NCI-H526 treated with DMSO at 0.1 percent for 48 hours (cell line): ENCODE measurements around the gene ANKRD63.

Experiments used
- DNase-seq: peaks from one replicate; lab custom pipeline; 2025; lab: John Stamatoyannopoulos, UW

Gene ANKRD63

DNA sequence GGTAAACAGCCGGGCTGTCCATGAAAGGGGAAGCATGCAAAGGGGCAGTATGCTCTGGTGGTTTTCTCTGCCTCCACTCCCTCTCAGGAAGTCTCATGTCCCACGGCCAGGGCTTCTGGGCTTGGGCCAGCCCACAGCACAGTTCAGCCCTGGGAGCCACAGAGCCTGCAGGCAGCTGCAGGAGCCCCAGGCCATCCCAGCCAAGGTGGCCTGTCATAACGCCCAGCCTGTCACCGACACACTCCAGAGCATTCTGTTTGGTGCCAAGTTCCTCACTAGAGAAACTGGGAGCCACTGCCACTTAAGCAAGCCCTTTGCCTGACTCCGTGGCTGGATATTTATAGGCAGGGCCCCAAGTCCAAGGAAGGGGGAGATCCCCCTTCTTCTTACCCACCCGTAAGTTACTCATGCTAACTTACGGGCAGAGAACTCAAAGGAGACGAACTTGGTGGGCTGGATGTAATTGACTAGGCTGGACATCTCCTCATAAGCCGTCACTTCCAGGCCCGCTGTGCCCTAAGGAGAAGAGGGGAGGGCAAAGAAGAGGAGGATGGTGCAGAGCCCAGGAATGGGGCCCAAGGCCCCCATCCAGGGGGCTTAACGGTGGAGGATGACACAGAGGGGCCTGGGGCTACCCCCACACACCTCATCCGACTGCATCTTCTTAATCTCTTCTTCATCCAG lies 13.2 kb upstream of the ANKRD63 start:
- no peak for DNase-seq

DNA sequence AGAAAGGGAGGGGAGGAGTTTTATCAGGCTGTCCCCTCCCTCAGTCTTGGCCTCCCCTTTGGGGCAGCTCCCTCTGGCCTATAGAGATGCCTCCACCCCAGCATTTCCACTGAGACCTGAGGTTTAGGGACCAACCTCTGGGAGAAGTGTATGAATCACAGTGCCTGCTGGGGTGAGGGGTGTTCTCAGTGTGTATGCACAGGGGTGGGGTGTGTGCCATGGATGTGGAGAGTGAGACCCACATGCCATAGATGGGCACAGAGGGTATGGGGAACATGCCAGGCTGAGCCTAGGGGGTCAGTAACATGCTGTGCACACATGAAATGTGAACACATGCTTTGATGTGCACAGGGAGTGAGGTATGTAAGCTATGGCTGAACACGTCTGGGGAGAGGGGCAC lies 12.4 kb upstream of the ANKRD63 start:
- DNase-seq: no peak

DNA sequence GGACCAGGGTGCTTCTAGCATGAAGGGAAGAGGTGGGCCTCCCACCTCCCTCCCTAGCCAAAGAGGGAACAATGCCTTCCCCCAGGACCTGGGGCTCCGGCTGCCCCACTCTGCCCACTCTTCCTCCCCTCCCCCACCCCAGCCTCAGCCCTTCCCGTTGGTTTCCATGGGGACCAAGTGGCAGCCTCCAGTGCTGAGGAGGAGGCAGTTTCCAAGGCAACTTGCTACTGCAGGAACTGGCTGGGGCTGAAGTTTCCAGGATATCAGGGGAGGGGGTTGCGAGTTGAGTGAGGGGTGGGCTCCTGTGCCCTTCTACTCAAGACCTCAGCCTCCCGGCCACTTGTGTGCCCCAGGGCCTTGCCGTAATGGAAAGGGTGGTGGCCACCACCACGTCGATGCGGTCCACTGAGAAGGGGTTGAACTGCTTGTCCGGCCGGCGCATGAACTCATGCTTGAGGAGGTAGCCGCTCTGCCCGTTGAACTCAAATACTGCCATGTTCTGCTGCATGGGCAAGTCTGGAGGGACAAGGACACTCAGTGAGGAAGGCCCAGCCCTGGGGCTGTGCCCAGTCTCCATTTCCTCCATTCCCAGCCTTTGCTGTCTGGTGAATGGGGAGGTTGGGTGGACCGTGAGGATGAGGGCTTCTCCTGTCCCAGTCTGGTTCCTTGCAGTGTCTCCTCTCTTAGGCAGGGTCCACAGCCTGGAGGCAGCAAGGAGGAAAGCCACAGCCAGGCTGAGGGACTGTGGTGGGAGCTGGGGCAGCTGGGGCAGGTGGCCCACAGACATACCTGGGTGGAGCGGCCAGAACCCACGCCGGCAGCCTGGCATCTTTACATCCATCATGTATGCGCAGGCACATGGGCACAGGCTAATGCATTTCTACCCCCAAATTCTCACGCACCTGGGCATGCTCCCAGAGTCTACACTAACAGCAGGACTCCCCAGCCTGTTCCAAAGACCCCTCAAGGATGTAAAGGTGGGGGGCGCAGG lies 11.3 kb upstream of the ANKRD63 start:
- DNase-seq: no peak

DNA sequence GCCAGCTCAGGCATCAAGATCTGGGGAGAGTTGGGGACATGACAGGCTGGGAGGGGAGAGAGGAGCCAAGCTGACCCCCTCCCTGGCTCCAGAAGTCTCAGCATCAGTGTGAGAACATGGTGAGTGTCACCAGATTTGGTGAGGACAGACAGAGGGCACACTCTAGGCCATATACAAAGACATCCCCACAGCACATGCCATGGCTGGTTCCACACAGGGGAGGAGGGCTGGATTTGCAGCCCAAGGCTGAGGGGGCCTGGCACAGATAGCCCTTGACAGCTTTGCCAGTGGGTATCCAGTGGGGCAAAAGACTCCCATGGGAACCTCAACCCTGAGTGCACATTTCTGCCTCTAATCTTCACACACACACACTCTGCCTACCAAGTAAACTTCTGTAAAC lies 10.1 kb upstream of the ANKRD63 start:
- no peak for DNase-seq

DNA sequence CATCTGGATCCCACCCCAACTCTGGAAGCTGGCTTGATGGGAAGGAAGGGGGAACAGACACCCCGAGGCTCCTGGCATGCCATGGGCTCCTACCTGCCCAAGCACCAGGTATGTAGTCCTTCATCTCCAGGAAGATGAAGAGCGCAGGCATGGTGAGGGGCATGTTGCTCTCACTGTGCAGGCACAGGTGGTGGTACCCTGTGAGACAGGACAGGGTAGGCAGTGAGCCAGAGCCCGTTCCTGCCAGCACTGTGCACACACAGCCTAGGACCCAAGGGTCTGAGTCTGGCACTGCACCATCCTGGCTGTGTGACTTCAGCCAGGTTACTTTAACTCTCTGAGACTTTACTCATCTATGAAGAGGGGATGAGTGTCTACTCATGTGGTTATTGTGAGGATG lies 9.4 kb upstream of the ANKRD63 start:
- DNase-seq: no peak

DNA sequence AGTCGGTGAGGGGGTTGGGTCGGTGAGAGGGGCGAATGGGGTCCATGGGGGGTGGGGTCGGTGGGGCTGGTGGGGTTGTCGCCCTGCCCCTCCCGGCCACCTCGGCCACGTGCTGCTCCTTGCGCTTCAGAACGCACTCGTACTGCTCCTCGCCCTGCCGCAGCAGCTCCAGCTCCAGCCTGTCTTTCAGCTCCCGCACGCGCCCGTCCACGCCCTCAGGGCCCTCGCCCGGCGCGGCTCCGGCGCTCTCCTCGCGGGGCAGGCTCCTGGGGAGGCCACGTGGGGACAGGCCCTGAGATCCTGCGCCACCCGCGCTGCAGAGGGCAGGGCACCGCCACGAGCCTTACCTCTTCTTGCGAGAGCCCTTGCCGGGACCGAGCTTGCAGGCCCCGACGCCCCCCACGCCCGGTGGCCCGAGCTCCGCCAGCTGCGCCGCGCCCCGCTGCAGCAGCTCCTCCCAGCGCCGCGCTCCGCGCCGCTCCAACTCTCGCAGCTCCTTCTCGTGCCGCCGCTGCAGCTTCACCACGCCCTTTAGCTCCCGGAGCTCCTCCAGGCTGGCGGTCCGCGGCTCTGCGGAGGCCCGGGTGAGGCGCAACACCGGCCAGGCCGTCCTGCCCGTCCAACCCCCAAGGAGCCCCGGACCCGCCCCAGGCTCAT lies 8.2 kb upstream of the ANKRD63 start:
- peak; percentile 46 for DNase-seq

DNA sequence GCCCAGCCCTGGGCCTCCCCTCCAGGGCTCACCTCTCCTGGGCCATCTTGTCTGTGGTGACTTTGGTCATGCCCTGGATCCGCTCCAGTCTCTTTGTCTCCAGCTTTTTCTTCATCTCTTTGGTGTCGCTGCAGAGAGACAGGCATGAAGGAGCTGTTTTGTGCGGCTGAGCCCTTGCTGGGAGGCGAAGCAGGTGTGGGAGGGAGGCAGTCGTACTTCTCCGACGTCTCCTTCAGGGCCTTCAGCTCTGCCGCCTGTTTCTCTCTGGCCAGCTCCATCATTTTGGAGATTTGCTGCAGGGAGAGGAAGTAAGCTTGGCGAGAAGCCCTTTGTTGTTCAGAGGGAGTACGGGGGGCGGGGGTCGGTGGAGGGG lies 7.7 kb upstream of the ANKRD63 start:
- no peak for DNase-seq

DNA sequence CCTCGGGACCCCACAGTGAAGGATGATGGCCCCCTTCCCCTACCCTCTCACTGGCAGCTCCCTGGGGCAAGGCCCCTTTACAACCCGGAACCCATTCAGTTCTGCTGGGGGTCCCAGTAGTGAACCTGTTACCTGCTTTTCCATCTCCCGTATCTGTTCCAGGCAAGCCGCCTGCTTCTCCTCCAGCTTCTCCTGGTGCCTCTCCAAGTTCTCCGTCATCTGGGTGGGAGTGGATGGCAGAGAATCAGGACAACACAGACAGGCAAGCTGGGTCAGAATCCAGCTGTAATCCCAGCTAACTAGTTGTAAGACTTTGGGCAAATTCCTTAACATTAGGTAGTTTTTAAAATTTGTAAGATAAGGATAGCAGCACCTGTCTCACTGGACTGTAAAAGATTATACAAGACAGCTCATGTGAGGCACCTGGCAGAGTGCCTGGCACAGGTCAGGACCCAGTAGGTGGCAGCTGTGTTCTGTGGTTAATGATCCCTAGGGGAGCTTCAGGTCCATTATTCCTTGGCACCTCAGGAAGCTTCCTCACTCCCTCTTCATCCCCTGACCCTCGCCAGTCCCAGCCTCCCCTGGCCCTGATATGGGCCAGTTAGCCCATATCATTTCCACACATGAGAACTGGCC lies 6.4 kb upstream of the ANKRD63 start:
- peak; percentile 14 for DNase-seq

DNA sequence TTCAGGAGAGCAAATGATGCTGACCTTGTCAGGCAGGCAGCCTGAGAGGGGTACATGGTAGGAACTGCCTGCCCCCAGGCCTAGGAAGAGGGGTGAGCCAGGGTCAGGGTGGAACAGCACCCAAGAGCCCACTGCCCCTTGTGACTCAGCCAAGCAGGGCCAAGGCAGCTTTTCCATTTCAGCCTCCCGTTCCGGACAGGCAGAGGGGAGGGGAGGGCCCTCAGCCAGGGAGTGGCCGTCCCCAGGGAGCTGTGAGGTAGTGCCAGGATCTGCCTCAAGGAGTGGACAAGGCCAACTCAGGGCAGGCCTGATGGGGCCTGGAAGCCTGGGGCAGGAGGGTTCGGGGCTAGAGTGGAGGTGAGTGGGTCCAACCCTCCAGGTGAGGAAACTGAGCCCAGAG lies 5.1 kb upstream of the ANKRD63 start:
- no peak for DNase-seq

DNA sequence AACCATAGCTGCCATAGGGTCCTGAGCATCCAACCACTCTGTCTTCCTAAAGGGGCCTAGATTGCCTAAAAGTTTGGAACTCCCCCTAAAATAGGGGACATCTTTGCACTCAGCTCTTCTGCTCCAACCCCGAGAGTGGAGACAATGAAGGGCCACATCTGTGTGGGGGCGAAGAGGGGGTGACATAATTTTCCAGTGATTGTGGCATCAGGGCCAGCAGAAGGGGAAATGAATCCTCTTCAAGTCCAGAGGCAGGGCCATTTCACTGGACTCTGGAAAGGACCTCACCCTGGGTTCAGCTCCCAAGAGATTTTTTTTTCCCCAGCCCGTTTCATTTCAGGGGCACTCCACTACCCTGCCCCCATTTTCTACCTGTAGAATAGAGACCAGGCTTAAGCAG lies 4.6 kb upstream of the ANKRD63 start:
- DNase-seq: no peak

DNA sequence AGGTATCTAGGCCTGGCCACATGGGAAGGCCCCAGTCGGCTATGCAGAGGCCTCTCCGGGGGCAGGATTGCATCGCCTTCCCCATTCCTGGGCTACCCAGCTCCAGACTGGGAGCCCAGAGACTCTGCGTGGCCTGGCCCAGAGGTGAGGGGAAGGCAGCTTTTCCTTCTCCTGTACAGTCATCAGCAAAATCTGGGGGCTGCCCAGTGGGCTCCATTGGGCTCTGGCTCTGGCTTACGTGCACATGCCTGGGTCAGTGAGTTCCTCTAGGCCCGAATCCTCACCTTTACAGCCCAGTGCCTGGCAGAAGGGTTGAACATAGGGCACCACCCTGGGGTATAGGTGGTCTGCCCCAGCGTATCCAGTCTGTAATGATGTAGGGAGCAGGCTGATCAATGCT lies 3.9 kb upstream of the ANKRD63 start:
- DNase-seq: no peak

DNA sequence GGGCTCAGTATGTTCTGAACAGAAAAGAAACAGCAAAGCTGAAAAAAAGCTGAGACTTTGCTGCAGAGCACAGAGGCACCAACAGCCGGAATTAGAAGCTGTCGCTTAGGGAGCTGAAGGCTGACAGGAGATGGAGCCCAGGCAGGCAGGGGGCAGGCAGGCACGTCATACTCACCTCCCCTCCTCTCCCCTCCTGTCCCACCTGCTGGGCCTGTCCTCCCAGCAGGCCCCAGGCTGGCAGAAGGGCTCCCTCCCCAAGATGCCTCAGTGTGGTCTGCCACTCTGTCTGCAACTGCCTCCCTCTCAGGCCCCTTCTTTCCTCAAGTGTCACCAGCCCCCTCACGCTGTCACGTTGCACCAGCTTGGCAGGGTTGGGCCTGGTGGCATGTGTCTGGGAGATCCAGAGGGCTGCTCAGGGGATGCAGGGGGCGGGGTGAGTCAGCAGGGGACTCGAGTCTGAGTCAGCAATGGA lies 3.2 kb upstream of the ANKRD63 start:
- no peak for DNase-seq

DNA sequence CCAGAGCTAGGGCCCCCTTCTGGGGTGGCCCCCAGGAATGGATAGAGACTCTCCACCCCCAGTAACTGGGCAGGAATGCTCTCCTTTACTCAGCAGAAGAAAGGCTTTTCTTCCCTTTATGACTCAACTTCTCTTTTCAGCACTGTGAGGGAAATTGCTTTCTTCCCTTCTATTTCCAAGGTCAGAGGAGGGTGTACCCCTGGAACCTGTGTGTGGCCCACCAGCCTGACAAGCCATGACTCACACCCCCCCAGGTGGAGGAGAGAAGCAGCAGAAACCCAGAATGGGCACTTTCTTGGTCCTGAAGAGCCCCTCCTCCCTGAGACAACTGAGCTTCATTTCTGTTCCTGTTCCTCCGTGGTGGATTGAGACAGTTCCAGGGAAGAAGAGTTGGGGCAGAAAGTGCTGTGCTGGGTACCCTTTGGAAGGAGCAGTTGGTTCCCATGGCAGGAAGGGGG lies 2.7 kb upstream of the ANKRD63 start:
- no peak for DNase-seq

DNA sequence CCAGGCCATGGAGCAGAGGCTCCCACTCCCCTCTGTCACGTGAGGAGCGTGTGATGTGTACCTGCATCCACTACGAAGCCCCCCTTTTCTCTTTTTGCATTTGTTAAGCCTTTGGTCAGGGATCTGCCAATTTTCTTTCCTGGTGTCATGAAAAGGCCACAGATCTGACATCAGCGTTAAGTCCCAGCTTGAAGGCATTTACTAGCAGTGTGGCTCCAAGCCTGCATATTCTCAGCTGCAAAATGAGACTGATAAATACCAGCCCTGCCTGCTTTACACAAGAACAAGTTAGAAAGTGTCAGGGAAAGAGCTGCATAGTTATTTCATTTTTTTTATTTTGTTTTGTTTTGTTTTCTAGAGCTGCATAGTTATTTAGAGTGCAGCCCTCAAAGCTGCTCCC lies 2.3 kb upstream of the ANKRD63 start:
- no peak for DNase-seq

DNA sequence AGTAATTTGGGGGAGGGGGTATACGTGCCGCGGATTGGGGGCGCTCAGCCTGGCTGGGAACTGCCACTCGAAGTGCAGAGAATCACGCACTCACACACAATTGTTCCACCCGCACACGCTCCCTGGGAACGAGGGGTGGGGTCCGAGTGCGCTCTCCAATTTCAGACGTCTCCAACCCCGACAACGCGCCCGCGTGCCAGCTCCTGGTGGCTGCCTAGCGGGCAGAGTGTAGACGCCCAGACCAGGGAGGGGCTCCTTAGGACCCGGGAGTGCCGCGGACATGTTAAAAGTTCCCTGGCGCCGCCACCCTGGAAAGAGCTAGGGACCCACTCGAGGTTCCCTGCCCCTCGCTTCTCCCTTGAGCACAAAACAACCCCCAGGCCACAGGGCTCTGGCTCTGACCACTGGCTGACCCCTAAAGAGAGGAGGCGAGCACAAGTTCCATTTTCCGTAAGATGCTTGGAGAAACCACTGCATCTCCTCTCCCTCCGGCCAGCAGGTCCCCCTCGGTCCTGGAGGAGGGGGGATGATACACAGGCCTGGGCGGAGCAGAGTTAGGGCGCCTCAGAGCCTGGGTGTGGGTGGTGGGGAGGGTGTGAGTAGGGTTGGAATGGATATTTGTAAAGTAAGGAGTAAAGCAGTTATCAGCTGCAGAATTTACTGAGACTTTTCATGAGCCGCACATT lies 894 bp upstream of the ANKRD63 start:
- DNase-seq: no peak

DNA sequence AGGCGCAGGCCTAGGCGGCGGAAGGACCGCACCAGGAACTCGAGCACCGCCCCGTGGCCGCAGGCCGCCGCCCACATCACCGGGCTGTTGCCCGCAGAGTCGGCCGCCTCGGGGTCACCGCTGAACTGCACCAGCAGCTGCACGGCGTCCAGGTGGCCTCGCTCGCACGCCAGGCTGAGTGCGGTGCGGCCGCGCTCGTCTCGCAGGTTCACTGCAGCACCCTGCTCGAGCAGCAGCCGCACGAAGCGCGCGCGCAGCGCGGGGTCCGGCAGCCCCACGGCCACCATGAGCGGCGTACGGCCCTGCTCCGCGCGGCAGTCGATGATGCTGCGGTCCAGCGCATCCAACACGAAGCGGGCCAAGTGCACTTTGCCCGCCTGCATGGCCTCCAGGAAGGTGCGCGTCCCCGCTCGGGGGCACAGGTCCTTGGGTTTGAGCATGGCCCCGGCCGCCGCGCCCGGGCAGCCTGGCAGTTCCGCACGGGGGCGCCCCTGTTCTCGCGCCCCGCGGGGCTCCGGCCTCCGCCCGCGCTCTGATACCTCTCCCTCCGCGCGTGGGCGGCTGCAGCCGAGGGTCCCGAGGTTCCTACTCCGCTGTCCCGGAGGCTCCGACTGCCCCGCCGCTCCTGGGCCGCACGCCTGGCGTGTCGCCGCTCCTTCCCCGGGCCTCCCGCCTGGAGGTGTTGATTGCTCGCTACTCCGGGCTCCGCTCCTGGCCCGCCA lies 556 bp downstream of the ANKRD63 start:
- DNase-seq: peak; percentile 30

DNA sequence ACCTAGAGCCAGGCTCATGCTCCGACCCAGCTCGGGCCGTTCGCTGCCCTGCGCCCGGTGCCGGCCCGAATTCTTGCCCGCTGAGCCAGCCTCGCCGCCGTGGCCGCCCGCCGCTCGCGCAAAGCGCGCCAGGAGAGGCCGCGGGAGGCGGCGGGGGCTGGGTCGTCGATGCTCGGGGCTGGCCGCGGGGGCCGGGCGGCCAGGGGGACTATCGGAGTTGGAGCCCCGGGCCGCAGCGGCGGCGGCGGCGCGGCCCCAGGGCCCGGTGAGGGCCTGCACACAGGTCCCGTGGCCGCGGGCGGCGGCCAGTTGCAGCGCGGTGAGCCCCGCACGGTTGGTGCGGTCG lies 1.1 kb downstream of the ANKRD63 start:
- DNase-seq: no peak

DNA sequence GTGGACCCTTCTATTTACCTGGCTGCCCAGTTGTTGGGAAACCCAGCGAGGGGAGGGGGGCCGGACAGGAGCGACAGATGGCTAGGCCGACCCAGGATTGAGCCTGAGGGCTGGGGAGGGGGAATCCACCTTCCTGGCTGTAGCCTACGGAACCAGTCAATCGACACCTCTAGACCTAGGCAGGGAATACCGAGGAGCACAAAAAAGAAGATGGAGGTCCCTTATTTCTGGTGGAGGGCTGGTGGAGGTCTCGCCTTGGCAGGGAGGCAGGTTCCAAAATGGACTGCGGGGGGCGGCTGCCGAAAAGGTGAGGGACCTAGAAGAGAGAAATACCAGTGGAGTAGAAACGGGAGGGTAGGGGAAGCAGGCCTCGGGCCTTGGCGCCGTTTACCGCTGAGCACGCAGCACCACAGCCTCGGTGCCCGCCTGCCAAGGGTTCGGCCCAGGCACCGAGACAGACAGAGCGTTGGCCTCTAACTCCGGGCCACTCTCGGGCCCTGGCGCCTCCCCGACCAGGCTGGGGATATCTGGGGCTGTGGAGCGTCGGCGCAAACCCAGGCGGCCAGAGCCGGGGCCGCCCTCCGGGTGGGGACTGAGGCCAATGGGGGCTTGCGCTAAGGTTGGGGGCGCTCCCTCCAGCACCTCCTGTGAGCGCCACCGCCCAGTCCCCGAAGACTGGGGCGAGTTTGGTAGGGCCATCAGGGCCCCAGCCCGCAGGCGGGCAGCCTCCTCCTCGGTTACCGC lies 1.6 kb downstream of the ANKRD63 start:
- DNase-seq: no peak

DNA sequence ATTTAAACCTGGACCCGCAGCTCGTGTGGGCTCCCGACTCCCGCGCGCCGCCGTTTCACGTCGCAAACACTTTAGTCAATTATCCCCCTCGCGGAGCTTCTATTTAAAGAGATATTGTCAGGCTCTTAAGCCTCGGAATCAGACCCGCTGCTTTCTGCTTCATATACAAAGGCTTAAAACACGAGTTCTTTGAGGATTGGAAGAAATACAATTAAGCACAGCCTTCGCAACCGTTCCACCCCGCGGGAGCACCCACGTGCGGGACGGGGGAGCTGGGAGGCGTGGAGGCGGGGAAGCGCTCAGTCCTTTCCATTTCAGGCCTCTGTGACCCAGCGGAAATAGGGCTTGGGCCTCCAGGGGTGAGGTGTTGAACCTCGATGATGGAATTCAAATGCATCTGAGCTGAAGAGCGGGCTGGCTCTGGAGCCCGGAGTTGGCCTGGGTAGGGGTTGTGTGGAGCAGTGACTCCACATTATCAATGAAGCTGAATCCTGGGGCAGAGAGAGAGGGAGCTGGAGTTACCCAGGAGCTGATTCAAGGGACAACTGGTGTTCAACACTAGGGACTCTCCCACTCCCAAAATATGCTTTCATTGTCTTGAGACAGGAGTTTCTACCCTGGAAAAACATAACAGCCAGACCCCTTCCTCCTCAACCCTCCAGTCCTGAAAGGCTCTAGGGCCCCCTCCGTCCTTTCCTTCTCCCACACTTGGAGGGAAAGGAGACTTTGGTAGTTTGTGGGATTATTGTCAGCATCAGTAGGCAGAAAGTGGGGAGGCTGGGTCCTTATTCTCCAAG lies 2.4 kb downstream of the ANKRD63 start:
- no peak for DNase-seq
